NB4 (cell line): Measurements from ENCODE around the gene SCN2B.

Source experiments
- DNase-seq: peaks from one replicate; pipeline ENCODE4 v3.0.0; 2010; ENCODE audit warnings: low read depth
- H3K4me3 ChIP-seq: one replicate; pipeline ENCODE4 v1.5.1; 2011; ENCODE audit warnings: mild to moderate bottlenecking, low read depth, low read length, moderate library complexity
- MYC ChIP-seq: IDR thresholded peaks from 2 replicates; pipeline ENCODE4 v1.6.1; 2011; ENCODE audit warnings: low read depth, low read length
- POLR2A ChIP-seq: IDR thresholded peaks from 2 replicates; pipeline ENCODE4 v1.6.1; 2011; ENCODE audit warnings: mild to moderate bottlenecking; ENCODE audit not compliant: insufficient read length; ENCODE audit errors: extremely low read depth
- TF ChIP-seq, protein P1 (sequence below): IDR thresholded peaks from one replicate; pipeline ENCODE4 v1.5.1; 2012; ENCODE audit warnings: low read depth, low read length
- TF ChIP-seq, protein P2 (sequence below): IDR thresholded peaks from 2 replicates; pipeline ENCODE4 v1.6.1; 2011; ENCODE audit warnings: low read depth, low read length

Gene SCN2B

DNA sequence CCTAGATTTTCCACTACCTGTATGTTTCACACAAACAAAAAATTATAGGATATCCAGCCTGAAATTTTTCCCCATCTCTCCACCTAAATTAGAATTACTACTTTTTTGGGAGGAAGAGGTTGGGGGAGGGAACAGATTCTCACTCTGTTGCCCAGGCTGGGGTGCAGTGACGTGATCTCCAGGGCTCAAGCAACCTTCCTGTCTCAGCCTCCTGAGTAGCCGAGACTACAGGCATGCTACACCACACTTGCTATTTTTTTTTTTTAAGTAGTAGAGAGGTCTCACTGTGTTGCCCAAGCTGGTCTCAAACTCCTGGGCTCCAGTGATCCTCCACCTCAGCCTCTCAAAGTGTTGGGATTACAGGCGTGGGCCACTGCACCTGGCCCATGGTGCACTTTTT lies 38.8 kb upstream of the SCN2B start:
- no peak overlapping the region for H3K4me3 ChIP-seq
- DNase-seq: no peak
- TF ChIP-seq, protein P1, sequence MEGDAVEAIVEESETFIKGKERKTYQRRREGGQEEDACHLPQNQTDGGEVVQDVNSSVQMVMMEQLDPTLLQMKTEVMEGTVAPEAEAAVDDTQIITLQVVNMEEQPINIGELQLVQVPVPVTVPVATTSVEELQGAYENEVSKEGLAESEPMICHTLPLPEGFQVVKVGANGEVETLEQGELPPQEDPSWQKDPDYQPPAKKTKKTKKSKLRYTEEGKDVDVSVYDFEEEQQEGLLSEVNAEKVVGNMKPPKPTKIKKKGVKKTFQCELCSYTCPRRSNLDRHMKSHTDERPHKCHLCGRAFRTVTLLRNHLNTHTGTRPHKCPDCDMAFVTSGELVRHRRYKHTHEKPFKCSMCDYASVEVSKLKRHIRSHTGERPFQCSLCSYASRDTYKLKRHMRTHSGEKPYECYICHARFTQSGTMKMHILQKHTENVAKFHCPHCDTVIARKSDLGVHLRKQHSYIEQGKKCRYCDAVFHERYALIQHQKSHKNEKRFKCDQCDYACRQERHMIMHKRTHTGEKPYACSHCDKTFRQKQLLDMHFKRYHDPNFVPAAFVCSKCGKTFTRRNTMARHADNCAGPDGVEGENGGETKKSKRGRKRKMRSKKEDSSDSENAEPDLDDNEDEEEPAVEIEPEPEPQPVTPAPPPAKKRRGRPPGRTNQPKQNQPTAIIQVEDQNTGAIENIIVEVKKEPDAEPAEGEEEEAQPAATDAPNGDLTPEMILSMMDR: no peak
- TF ChIP-seq, protein P2, sequence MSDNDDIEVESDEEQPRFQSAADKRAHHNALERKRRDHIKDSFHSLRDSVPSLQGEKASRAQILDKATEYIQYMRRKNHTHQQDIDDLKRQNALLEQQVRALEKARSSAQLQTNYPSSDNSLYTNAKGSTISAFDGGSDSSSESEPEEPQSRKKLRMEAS: no peak
- TF ChIP-seq MYC (no peak), POLR2A (no peak)

DNA sequence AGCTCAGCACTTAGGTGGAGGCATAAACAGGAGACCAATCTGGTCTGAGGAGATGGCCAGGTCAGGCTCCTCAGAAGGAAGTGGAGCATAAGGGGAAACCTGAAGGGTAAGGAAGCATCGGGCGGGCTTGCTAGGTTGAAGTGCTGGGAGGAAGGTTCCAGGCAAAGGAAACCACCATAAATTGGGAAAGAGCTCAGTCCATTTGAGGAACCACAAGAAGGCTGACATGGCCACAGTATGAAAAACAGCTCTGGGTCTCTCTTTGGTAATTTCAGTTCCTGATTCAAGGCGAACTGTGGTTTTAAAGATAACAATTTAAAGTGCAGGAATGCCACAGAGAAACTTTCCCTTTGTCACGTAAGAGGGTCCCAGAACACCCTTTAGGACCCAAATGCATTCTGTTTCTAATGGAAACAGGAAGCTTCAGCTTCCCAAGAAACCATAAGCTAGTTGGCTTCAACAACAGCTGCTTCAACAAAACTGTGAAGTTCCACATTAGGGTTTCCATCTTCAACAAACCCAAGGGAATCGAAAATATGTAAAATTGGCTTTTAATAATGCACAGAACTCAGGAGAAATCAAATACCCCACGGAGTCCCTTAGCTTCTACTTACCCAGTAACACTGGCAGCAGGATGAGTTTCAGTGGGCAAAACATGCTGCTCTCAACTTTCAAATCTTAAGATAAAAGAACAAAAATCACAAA lies 37.9 kb upstream of the SCN2B start:
- peak; percentile 92 for DNase-seq
- peak overlapping the region; percentile 13 for H3K4me3 ChIP-seq
- TF ChIP-seq, protein P2: no peak
- TF ChIP-seq, protein P1: no peak
- no peak for TF ChIP-seq POLR2A
- no peak for TF ChIP-seq MYC

DNA sequence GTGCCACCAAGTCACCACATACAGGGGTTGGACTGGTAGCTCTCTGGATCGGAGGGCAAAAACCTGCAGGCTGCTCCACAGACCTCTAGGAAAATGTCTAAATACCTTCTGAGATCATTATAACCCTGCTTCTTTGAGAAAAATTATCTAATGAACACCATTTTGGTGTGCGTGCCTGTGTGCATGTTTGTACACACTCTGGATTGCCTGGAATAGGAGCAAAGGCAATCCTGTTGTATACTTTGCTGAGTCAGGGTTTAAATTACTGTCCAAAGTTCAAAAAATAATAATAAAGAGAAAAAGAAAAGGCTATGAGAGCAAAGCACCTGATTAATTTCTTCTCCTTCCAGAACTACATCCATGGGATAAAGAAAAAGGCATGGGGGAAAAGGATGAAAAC lies 37.3 kb upstream of the SCN2B start:
- no peak for DNase-seq
- H3K4me3 ChIP-seq: no peak overlapping the region
- TF ChIP-seq POLR2A (no peak), MYC (no peak)
- TF ChIP-seq, protein P1: no peak
- TF ChIP-seq, protein P2: no peak

DNA sequence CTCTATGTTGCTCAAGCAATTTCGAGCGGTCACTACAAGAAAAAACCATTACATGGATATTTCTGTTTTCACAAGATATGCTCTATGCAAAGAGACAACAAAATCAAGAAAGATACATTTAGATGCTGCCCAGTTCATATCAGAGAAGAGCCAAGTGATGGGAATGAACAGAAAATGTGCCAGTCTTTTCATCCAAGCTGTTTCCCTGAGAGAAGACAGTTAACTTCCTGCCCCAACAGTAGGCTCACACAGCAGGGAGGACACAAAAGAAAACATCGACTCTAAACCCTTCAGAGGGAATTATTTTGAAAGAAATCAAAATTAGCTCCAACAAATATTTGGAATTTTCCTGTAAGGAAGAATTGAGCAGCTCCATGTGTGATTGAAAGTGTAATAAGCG lies 36.8 kb upstream of the SCN2B start:
- no peak for TF ChIP-seq POLR2A
- TF ChIP-seq, protein P2: no peak
- TF ChIP-seq MYC: no peak
- TF ChIP-seq, protein P1: no peak
- H3K4me3 ChIP-seq: no peak overlapping the region
- no peak for DNase-seq

DNA sequence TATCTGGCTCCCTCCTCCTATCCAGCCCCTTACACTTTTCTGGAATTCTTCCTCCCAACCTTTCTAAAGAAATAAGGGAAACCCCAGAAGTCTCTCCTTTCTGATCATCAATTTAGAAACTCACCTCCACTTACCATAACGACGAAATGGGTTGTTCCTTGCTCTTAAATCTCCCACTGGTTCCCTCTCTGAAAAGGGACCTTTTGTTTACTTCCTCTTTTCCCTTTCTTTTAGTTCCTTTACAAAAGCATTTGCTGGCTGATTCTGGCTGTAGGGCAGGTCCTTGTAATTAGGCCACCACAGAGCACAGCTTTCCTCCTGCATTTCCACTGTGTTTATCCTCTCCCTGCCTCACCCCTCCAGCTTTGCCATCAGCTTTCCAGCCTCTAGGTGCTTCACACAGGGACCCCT lies 36.3 kb upstream of the SCN2B start:
- TF ChIP-seq, protein P1: no peak
- TF ChIP-seq POLR2A (no peak), MYC (no peak)
- TF ChIP-seq, protein P2: no peak
- no peak overlapping the region for H3K4me3 ChIP-seq
- peak; percentile 82 for DNase-seq
